HL-60 (cell line): ENCODE measurements around the gene CLDN14.

Experiments used
- CTCF ChIP-seq: IDR thresholded peaks from one replicate; pipeline ENCODE4 v1.5.1; 2011; ENCODE audit warnings: low read length, control low read depth, inconsistent platforms; ENCODE audit not compliant: insufficient read depth
- GABPA ChIP-seq: IDR thresholded peaks from 2 replicates; pipeline ENCODE4 v1.6.1; 2012; ENCODE audit warnings: low read depth
- POLR2AphosphoS5 ChIP-seq: IDR thresholded peaks from 2 replicates; pipeline ENCODE4 v1.6.1; 2012; ENCODE audit warnings: low read depth
- REST ChIP-seq: IDR thresholded peaks from 2 replicates; pipeline ENCODE4 v1.6.1; 2012; ENCODE audit warnings: low read depth; ENCODE audit not compliant: insufficient replicate concordance

- TF ChIP-seq GABPA (no peak), CTCF (no peak), REST (no peak), POLR2AphosphoS5 (no peak)
Measured at GRCh38 chr21:36450511-36450910, 29.4 kb downstream of the CLDN14 start.
